GM21526 (cell line): ENCODE data around the gene RIT2.
"Not testable (repeated sequence)": the region's sequence is repeated elsewhere in the genome, so short reads cannot be mapped to it uniquely, and the experiment has no call there.

ENCODE experiments used
- ATAC-seq: cut with Tn5 transposase; IDR thresholded peaks from one replicate; pipeline ENCODE4 v1.9.1; 2021; ENCODE audit warnings: moderate library complexity; ENCODE audit not compliant: unreplicated experiment, low FRiP score

The RIT2 gene

DNA sequence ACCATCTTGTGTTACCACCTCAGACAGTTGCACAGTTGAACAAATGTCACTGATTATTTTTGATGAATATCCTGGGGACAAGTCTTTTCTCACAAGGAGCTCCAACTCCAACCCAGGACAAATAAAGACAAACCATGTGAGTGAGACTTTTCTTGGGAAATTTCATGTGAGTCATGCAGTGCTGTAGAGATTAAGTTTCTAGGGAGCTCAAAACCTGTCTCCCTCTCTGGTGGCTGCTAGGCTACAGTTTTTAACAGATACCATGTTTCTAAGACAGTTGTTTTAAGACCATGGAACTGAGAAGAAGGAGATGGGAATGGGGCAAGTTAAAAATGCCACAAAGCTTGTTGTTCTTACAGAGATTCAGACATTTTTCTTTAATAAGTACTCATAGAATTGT is 255.5 kb downstream of the RIT2 start:
- ATAC-seq: no peak

DNA sequence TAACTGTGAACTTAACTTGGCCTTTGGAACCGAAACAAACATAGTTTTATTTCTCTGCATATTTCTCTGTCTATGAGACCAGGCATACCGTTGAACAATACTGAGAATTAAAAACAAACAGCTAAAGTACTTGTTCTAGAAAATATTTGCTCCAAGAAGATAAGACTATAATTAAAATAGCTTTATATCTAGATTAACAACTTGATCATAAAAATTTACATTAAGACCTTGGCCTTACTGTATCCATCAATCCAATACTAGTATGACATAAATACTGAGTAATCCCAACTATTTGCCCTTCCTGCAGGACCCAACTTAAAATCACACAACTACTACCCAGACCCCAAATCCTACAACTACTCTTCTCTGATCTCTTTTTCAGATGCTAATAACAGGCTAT is 260.9 kb downstream of the RIT2 start:
- ATAC-seq: no peak

- no peak for ATAC-seq
Measured at GRCh38 chr18:42850174-42851083, 265.1 kb downstream of the RIT2 start.

GRCh38 chr18:42839408-42839807 is 276.1 kb downstream of the RIT2 start:
- no peak for ATAC-seq

DNA sequence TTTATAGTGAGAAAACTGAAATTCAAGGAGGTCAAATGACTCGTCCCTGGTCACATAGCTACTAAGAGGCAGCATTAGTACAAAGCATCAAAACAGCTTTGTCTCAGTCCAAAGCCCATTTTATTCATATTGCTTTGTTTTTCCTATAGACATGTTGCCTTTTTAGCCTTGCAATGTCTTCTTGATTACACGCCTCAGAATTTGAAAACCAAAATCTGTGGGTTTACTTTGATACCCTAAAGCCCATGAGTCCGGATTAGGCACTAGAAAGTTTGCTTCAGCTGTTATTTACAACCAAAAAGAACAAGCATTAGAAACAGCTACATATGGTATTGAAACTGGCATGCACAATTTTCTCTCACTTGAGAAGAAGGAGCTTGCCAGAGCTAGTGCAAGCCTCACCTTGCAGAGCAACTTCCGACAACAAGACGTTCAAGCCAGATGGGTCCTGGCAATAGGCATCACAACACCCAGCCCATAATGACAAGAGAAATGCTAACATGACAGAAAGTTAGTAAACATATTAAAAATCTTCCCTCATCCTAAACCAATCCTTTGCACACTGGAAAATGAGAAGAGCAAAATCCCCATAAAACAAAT is 276.8 kb downstream of the RIT2 start:
- no peak for ATAC-seq

GRCh38 chr18:42830936-42831335 is 284.5 kb downstream of the RIT2 start:
- no peak for ATAC-seq

DNA sequence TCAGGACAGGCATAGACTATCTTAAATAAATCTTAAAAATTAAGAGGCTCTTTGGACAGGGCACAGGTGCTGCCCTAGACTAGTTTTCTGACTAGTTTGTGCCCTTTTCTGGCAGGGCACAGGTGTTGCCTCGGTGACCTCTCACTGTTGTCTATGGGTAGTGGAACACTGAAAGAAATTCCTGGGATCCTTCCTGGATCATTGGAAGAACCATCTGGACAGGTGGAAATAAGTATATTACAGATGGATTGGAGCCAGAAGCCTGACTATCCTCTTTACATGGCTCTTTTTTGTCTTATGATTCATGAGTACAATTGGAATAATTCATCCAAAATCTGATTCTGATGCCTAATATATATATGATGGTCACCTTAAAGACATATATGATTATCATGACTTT is 286.6 kb downstream of the RIT2 start:
- no peak for ATAC-seq

DNA sequence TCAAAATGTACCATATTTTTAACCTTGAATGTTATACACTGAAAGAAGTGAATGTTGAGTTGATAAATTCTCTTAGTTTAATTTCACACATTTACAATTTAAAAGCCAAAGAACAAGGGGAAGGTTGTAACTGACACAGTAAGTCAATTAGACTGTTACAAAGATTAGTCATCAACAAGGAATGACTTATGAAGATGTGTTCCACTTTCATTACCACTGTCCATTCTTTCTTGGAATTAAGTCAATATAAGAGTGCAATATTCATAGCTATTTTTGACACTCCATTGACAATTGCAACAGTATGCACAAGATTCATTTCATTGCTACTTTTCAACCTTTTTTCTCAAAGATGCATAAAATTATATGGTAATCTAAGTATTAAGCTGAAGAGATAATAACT is 291.3 kb downstream of the RIT2 start:
- no peak for ATAC-seq

GRCh38 chr18:42822711-42823110 is 292.8 kb downstream of the RIT2 start:
- no peak for ATAC-seq

GRCh38 chr18:42821492-42821891 is 294.0 kb downstream of the RIT2 start:
- no peak for ATAC-seq

- no peak for ATAC-seq
Measured at GRCh38 chr18:42814618-42815017, 300.9 kb downstream of the RIT2 start.

DNA sequence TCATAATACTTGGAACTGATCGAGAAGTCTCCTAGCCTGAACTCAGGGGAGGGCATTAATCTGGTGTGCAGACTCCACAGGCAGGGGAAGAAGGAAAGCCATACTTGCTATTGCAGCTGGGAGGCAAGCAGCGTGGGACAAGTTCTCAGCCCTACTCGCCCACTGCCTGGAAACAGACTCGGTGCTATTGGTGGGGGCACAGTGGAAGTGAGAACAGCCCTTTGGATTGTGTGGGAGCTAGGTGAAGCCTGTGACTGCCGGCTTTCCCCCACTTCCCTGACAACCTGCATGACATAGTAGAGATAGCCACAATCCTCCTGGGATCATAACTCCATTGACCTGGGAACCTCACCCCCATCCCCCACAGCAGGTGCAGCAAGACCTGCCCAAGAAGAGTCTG is 301.3 kb downstream of the RIT2 start:
- no peak for ATAC-seq

- no peak for ATAC-seq
Measured at GRCh38 chr18:42813570-42813969, 301.9 kb downstream of the RIT2 start.

- no peak for ATAC-seq
Measured at GRCh38 chr18:42807887-42808286, 307.6 kb downstream of the RIT2 start.

GRCh38 chr18:42801706-42802105 is 313.8 kb downstream of the RIT2 start:
- no peak for ATAC-seq

DNA sequence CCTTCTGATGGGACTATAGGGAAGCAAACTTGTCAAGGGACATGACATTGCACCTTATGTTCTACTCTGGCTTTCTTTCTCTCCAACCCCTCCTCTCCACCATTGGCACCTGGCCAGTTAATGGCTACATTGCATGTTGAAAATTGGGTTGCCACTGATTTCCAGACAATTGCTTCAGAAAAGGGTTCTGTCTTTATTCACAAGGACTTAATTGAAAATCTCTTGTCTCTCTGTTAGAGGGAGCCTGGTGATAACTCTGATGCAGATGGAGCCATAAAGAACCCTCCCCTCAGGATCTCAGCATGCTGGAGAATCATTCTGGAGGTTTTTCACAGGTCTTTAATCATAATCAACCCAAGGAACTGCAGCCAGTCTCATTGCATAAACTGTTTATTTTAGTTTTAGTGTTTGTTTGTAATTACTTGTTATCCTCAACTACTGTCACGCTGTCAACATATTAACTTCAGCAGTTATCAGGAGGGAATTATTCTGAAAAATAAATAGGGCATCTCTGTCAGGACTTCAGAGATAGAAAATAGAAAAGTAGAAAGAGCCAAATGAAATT is 316.8 kb downstream of the RIT2 start:
- ATAC-seq: no peak

- ATAC-seq: not testable (repeated sequence)
Measured at GRCh38 chr18:42795213-42795789, 320.2 kb downstream of the RIT2 start.

GRCh38 chr18:42792731-42793130 is 322.8 kb downstream of the RIT2 start:
- ATAC-seq: no peak

GRCh38 chr18:42784632-42785031 is 330.9 kb downstream of the RIT2 start:
- ATAC-seq: no peak

- no peak for ATAC-seq
Measured at GRCh38 chr18:42782929-42783328, 332.6 kb downstream of the RIT2 start.

DNA sequence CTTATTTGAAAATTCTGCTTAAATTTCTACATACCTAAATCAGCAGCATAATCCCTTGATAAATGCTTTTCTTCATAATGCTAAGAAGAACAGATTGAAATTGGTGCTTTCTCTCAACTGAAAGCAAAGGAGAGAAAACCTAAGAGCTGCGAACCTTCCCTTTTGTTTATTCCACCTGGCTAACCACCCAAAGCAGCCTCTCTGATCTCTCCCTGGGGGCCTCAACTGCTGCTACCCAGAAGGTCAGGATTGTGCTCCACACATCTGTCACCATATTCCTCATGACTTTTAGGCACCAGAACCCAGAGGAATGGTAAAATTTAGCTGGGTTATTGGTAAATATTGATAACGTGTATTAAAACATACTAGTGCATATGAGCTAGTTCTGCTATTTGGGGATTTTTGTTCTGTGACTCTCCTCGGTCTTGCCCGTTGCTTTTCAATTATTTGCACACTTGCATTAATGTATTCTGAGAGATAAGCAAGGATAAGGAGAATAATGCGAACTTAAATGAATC is 334.1 kb downstream of the RIT2 start:
- no peak for ATAC-seq
